Transverse colon (tissue), 4 donors: ENCODE results near the gene ZNF740. TPM values are rescaled to one million over a fixed set of nuclear protein-coding genes. Genes with fewer than 3 reads are reported as not detected.

ENCODE experiments used
- DNase-seq: peaks from one replicate; pipeline ENCODE4 v3.0.0-alpha.2; 2019
- H3K27ac ChIP-seq, 4 donors: fragments of 200-600 bp; sonication (generic); 2 replicates each; pipeline ENCODE4 v1.5.1; 2016 to 2018; ENCODE audit warnings: inconsistent platforms in 4 of 4
- H3K27me3 ChIP-seq: fragments of 200-600 bp; sonication (generic); 2 replicates; pipeline ENCODE4 v1.5.1; 2017; ENCODE audit warnings: inconsistent platforms
- H3K36me3 ChIP-seq, 4 donors: fragments of 200-600 bp; sonication (generic); 2 replicates each; pipeline ENCODE4 v1.5.1; 2017 to 2019; ENCODE audit warnings: inconsistent platforms in 4 of 4
- H3K4me1 ChIP-seq, 4 donors: fragments of 200-600 bp; sonication (generic); 2 replicates each; pipeline ENCODE4 v1.5.1; 2017 to 2020; ENCODE audit warnings: inconsistent platforms in 4 of 4
- H3K4me3 ChIP-seq, 4 donors: fragments of 200-600 bp; sonication (generic); 1 replicate in 1 of 4; 2 replicates in 3 of 4; pipeline versions ENCODE4 v1.5.1 to v1.6.1; 2017 to 2019; ENCODE audit warnings: inconsistent platforms in 4 of 4
- H3K9me3 ChIP-seq, 2 donors: fragments of 200-600 bp; sonication (generic); 2 replicates each; pipeline ENCODE4 v1.5.1; 2017 to 2019; ENCODE audit warnings: inconsistent platforms in 2 of 2
- CTCF ChIP-seq, 5 experiments: fragments of 200-600 bp in 3 of 5; fragments of 450-650 bp in 2 of 5; sonication (generic) in 3 of 5; IDR thresholded peaks; 1 replicate in 2 of 5; 2 replicates in 3 of 5; pipeline ENCODE4 v1.5.1; 2016 to 2017; ENCODE audit warnings: antibody characterized with exemption in 5 of 5, inconsistent platforms in 3 of 5, mild to moderate bottlenecking in 2 of 5, moderate library complexity in 1 of 5
- EP300 ChIP-seq: sonication (generic); formaldehyde crosslinking; IDR thresholded peaks from one replicate; pipeline ENCODE4 v1.6.1; 2017; ENCODE audit warnings: antibody characterized with exemption, low read depth
- POLR2A ChIP-seq: fragments of 450-650 bp; IDR thresholded peaks from one replicate; pipeline ENCODE4 v1.6.1; 2016; ENCODE audit warnings: antibody characterized with exemption, mild to moderate bottlenecking, moderate library complexity
- POLR2AphosphoS5 ChIP-seq, 3 donors: sonication (generic); formaldehyde crosslinking; IDR thresholded peaks; one replicate each; pipeline ENCODE4 v1.6.1; 2016; ENCODE audit warnings: antibody characterized with exemption in 3 of 3
- WGBS, 2 donors: methylation state at CpG; one replicate each; pipeline ENCODE4 v1.1.5; 2018; ENCODE audit warnings: low coverage in 1 of 2; 5-methylcytosine and 5-hydroxymethylcytosine counted together
- in situ Hi-C, 4 donors: fragments of 200-750 bp; cut with MboI; loops; one replicate each; pipeline versions ENCODE4 v1.15.0 to v1.15.1; 2017; ENCODE audit warnings: low sequenced_read_pairs in 3 of 4, low pct_ligation_motif_present in 1 of 4, low pct_unique_long_range_greater_than_20kb in 1 of 4
- intact Hi-C: fragments of 100-400 bp; cut with DNase I; formaldehyde crosslinking; loops from one replicate; pipeline ENCODE4 v1.15.1; 2023; ENCODE audit warnings: low total_unique reads
- total RNA-seq, 4 donors: library from RNA; depleted of rRNA; stranded (reverse); fragments of >200 nt; gene quantifications; one replicate each; pipeline ENCODE4 v1.1.0, GENCODE V29; 2016

The ZNF740 gene
- total RNA-seq = 10 to 100 TPM in 3 of 4 donors, 1 to 10 TPM in 1; 9.7 to 21.9 (median 16.3) TPM

DNA sequence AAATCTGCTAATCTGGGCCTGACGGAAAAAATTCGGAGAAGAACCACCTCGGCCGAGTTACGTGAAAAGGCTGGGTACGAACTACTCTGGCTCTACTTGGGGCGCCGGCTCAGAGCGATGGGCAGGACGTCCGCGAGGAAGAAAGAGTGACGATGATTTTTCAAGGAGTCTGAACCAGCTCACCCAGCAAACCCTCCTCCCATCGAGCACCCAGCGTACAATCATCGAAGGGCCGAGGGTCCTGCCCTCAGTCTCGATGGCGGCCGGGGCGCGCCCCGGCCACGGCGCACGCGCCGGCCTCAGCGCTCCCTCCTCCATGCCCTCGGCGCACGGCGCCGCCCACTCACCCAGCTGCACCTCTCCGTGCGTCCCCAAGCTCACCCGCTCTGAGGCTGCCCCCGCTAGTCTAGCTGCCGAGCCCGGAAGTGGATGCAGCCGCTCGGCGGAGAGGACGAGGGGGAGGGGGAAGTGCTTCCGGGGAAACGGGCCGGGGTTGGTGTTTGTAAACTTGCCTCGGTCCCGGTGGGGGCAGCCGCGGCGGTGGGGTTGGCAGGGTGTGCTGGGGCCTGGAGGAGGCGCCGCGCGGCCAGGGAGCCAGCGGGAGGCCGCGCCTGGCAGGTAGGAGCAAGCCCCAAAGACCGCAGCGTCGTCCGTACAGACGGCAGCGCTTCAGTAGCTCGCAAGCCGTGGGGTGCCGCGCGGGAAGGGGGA lies at the start of gene ZNF740, which contains the start of gene CSAD:
ZNF740 (plus strand) TSS at position 503 of the 711 bp plus-strand sequence. CDS start 1,262 bp downstream, outside the sequence.
CSAD (minus strand) TSS at position 706 of the 711 bp plus-strand sequence. CDS start 7,455 bp downstream, outside the sequence.
- Histone ChIP-seq H3K36me3 (peaks cover 0 to 16% (median 5%) of the 10 kb centered on the region in 4 donors), H3K27ac (peak within 1 kb of the TSS; percentile 92 to 99 (median 96)), H3K9me3 (no peaks in the 10 kb centered on the region), H3K4me3 (peak within 1 kb of the TSS; percentile 72 to 90 (median 82)), H3K27me3 (no peaks in the 10 kb centered on the region), H3K4me1 (peaks cover 33 to 41% (median 36%) of the 10 kb centered on the region in 4 donors)
- intact Hi-C loops (no loop called here), in situ Hi-C loops (loop anchor here in 2 of 4 donors (10.0 to 25.0 kb wide), 2 partner anchors 116 to 118 kb away; partner anchors contain the start of gene TNS2 (in 1 of the 2))
- TF ChIP-seq EP300 (no peak), CTCF (IDR thresholded peaks at IDR 0.05) (no peak), POLR2A (peak; percentile 85), POLR2AphosphoS5 (IDR thresholded peaks at IDR 0.05) (peak; percentile 62 to 89 (median 73))
- peak; percentile 98 for DNase-seq
- 1% methylated on average over 45 of the region's 70 CpGs; no CpG with 5 or more reads in 1 of the 2 donors for WGBS, 2 donors

DNA sequence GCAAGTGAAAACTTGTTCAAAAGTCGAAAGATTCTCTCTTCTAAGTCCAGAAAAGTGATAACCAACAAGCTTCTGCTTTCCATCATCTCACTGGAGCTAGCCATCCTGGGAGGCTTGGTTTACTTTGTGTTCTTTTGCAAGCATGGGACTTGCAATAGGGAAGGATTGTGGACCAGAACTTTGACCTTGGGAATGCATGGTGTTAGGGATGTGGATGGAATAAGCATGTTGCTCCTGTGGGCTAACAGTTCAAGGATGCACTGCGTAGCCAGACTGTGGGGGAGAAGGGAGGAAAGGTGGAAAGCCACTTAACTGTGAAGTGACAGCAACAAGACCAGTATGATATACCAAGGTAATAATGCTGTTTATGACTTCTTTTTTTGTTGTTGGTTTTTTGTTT lies 48.7 kb upstream of the ZNF740 start:
- H3K4me3 ChIP-seq = no peak overlapping the region
- no peak for TF ChIP-seq POLR2AphosphoS5 (IDR thresholded peaks at IDR 0.05)
- TF ChIP-seq CTCF (IDR thresholded peaks at IDR 0.05) = no peak
- TF ChIP-seq POLR2A = no peak
- TF ChIP-seq EP300 = no peak
- no peak overlapping the region for H3K27ac ChIP-seq
- WGBS, 2 donors = 74 to 91% methylated on average over 2 of the region's 2 CpGs
- H3K9me3 ChIP-seq = peaks cover 0 to 4% of the 10 kb centered on the region in 2 donors
- in situ Hi-C loops (no loop called here), intact Hi-C loops (no loop called here)
- no peaks in the 10 kb centered on the region for H3K27me3 ChIP-seq
- no peak for DNase-seq
- H3K4me1 ChIP-seq = no peaks in the 10 kb centered on the region
- H3K36me3 ChIP-seq = no peaks in the 10 kb centered on the region

- TF ChIP-seq EP300 (no peak), CTCF (IDR thresholded peaks at IDR 0.05) (no peak), POLR2A (no peak), POLR2AphosphoS5 (IDR thresholded peaks at IDR 0.05) (no peak)
- intact Hi-C loops (no loop called here), in situ Hi-C loops (no loop called here)
- Histone ChIP-seq H3K9me3 (peaks cover 0 to 4% of the 10 kb centered on the region in 2 donors), H3K27ac (no peak overlapping the region), H3K27me3 (no peaks in the 10 kb centered on the region), H3K4me1 (no peaks in the 10 kb centered on the region), H3K36me3 (no peaks in the 10 kb centered on the region), H3K4me3 (no peak overlapping the region)
- WGBS, 2 donors = 68 to 75% methylated on average over 3 of the region's 3 CpGs
- DNase-seq = no peak
Observed at GRCh38 chr12:53133722-53134121, 46.8 kb upstream of the ZNF740 start.

DNA sequence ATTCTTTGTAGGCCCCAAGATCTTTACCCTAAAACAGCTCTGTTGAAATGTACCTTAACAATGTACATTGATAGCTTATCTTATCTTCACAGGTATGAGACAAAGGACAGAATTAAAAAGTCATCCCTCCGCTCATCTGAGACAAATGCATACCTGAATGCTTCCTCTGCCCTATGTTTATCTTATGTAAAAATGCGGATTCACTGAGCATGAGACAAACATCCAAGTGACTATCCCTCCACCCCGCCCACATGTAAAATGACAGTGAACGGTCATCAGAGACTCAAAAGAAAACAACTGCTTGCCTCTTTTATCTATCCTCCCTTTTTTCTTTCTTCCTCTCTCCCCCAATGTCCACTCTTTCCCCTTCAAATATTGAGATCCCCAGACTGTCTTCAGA lies 37.2 kb upstream of the ZNF740 start:
- intact Hi-C loops = no loop called here
- WGBS, 2 donors = 75 to 86% methylated on average over 4 of the region's 4 CpGs

More for the DNA sequence above, 37.2 kb upstream of the ZNF740 start:
- Histone ChIP-seq H3K36me3 (no peaks in the 10 kb centered on the region), H3K4me3 (no peak overlapping the region), H3K27me3 (no peaks in the 10 kb centered on the region), H3K9me3 (no peaks in the 10 kb centered on the region), H3K27ac (no peak overlapping the region), H3K4me1 (no peaks in the 10 kb centered on the region)
- in situ Hi-C loops = no loop called here
- DNase-seq = no peak
- TF ChIP-seq EP300 (no peak), POLR2AphosphoS5 (IDR thresholded peaks at IDR 0.05) (no peak), POLR2A (no peak), CTCF (IDR thresholded peaks at IDR 0.05) (no peak)
